ENCODE data around the gene RPL7A.
"Not testable (repeated sequence)": the region's sequence is repeated elsewhere in the genome, so short reads cannot be mapped to it uniquely, and the experiment has no call there.

RPL7A gene

DNA sequence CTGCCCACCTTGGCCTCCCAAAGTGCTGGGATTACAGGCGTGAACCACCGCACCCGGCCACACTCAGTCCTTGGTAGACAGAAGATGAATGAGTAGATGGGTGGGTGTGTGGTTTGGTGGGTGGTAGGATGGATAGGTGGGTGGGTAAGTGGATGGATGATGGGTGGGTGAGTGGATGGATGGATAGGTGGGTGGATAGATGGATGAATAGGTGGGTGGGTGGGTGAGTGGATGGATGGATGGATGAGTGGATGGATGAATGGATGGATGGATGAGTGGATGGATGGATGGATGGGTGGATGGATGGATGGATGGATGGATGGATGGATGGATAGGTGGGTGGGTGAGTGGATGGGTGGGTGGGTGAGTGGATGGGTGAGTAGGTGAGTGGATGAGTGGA lies 44.3 kb downstream of the RPL7A start:
- H3K27me3 Mint-ChIP-seq; ATAC-seq; H3K4me1 Mint-ChIP-seq; H3K9me3 Mint-ChIP-seq; H3K4me3 Mint-ChIP-seq; DNase-seq; H3K36me3 Mint-ChIP-seq (ENCODE audit: low read depth); H3K27ac Mint-ChIP-seq: not testable (repeated sequence)

DNA sequence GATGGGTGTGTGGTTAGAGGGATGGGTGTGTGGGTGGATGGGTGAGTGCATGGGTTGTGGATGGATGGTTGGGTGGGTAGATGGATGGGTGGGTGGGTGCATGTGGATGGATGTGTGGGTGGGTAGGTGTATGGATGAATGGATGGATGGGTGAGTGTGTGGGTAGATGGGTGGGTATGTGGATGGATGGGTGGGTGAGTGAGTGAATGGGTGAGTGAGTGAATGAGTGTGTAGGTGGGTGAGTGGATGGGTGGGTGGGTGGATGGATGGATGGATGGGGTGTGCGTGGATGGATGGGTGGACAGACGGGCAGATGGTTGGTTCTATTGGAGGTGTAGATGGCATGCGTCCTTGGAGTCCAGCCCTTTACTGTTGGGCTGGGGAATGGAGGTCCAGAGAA lies 45.4 kb downstream of the RPL7A start:
- Mint-ChIP-seq H3K36me3 (ENCODE audit: low read depth) (no peaks in the 10 kb centered on the region), H3K27ac (no peak overlapping the region), H3K4me1 (no peaks in the 10 kb centered on the region), H3K9me3 (no peaks in the 10 kb centered on the region), H3K27me3 (peaks cover 3% of the 10 kb centered on the region), H3K4me3 (no peak overlapping the region)
- no peak for DNase-seq
- no peak for ATAC-seq

GRCh38 chr9:133394687-133395271 lies 46.8 kb downstream of the RPL7A start:
- no peak overlapping the region for H3K27ac Mint-ChIP-seq
- ATAC-seq = no peak
- no peaks in the 10 kb centered on the region for H3K4me1 Mint-ChIP-seq
- H3K27me3 Mint-ChIP-seq = peaks cover 1% of the 10 kb centered on the region
- no peaks in the 10 kb centered on the region for H3K9me3 Mint-ChIP-seq
- DNase-seq = no peak
- no peak overlapping the region for H3K4me3 Mint-ChIP-seq
- H3K36me3 Mint-ChIP-seq (ENCODE audit: low read depth) = no peaks in the 10 kb centered on the region

DNA sequence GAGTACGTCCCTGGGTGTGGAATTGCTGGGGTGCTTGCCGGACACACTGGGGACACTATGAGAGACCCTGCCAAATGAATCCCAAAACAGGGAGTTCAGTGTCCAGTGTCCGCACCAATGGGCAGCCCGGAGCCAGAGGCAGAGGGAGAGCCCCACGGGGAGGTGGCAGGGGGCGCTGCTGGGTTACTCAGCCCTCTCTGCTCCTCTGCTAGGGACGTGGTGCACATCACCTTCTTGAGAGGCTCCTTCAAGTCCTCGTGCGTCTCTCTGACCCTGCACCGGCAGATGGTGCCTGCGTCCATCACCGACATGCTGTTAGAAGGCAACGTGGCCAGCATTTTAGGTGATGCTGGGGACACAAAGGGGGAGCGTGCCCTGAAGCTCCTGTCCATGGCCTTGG lies 48.9 kb downstream of the RPL7A start:
- Mint-ChIP-seq H3K4me1 (no peaks in the 10 kb centered on the region), H3K4me3 (no peak overlapping the region), H3K27ac (no peak overlapping the region), H3K27me3 (no peaks in the 10 kb centered on the region), H3K36me3 (ENCODE audit: low read depth) (no peaks in the 10 kb centered on the region), H3K9me3 (no peaks in the 10 kb centered on the region)
- DNase-seq = no peak
- ATAC-seq = peak; percentile 20

DNA sequence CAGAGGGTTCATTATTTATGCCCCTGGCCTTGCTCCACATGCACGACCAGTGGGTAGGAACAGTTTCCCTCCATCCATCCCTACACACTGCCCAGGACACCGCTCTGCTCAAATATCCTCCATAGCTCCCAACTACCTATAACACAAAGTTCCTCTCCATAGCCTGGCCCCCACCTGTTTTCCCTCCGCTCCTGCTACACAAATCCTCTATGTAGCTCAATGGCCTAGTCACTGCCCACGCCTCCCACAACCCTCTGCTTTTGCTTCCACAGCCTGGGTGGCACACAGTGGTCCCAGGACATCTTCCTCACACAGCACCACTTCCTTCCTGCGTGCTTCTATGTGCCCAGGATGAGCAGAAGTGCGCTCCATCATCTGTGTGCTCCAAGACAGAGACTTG lies 49.4 kb downstream of the RPL7A start:
- Mint-ChIP-seq H3K27me3 (no peaks in the 10 kb centered on the region), H3K4me1 (no peaks in the 10 kb centered on the region), H3K4me3 (no peak overlapping the region), H3K9me3 (no peaks in the 10 kb centered on the region), H3K27ac (no peak overlapping the region), H3K36me3 (ENCODE audit: low read depth) (no peaks in the 10 kb centered on the region)
- no peak for DNase-seq
- ATAC-seq = no peak

GRCh38 chr9:133397895-133398294 lies 49.9 kb downstream of the RPL7A start:
- DNase-seq = no peak
- H3K36me3 Mint-ChIP-seq (ENCODE audit: low read depth) = no peaks in the 10 kb centered on the region
- H3K4me1 Mint-ChIP-seq = no peaks in the 10 kb centered on the region
- no peaks in the 10 kb centered on the region for H3K27me3 Mint-ChIP-seq
- no peaks in the 10 kb centered on the region for H3K9me3 Mint-ChIP-seq
- no peak overlapping the region for H3K27ac Mint-ChIP-seq
- ATAC-seq = no peak
- no peak overlapping the region for H3K4me3 Mint-ChIP-seq

DNA sequence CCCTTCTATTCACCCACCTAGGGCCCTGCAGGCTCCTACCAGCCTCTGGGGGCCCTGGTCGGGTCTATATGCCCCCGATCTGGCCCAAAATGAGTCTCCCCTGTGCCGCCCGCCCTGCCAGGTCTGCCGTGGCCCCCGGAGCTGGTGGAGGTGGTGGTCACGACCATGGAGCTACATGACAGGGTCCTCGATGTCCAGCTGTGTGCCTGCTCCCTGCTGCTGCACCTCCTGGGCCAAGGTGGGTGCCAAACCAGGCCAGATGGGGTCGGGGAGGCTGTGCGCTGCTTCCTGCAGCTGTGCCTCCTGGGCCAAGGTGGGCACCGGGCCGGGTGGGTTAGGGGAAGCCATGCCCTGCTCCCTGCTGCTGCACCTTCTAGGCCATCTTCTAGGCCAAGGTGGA lies 52.3 kb downstream of the RPL7A start:
- ATAC-seq (no peak), DNase-seq (no peak)
- Mint-ChIP-seq H3K27ac (no peak overlapping the region), H3K9me3 (no peaks in the 10 kb centered on the region), H3K4me3 (no peak overlapping the region), H3K4me1 (no peaks in the 10 kb centered on the region), H3K27me3 (no peaks in the 10 kb centered on the region), H3K36me3 (ENCODE audit: low read depth) (peaks cover 4% of the 10 kb centered on the region)
